Measurements from ENCODE around the gene SMG7. TPM values are rescaled to one million over a fixed set of nuclear protein-coding genes. Genes with fewer than 3 reads are reported as not detected.

SMG7 gene
- total RNA-seq, 1 donor from 2014 or later = 26.4 TPM

DNA sequence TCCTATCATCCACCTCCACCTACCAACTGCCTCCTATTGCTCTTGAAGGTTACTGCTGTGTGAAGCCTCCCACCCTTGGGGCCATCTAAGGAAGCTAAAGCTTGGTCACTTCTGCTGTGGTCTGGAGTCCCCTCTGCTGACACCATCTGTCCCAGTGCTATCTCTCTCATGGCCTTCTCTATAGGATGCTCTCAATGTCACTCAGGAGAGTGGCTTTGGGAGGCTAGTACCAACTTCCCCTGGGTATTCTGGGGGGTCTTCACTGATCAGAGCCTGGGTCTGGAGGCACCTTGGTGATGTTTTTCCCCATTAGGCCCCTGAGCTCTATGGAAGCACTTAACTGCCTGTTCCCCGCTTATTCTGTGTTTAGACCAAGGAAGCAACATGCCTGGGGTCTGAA lies 130.2 kb downstream of the SMG7 start:
- H3K36me3 ChIP-seq = no peaks in the 10 kb centered on the region
- no peak overlapping the region for H3K27ac ChIP-seq
- H3K4me1 ChIP-seq = no peaks in the 10 kb centered on the region
- H3K27me3 ChIP-seq = no peaks in the 10 kb centered on the region
- no peak overlapping the region for H3K4me3 ChIP-seq
- TF ChIP-seq, protein P1, sequence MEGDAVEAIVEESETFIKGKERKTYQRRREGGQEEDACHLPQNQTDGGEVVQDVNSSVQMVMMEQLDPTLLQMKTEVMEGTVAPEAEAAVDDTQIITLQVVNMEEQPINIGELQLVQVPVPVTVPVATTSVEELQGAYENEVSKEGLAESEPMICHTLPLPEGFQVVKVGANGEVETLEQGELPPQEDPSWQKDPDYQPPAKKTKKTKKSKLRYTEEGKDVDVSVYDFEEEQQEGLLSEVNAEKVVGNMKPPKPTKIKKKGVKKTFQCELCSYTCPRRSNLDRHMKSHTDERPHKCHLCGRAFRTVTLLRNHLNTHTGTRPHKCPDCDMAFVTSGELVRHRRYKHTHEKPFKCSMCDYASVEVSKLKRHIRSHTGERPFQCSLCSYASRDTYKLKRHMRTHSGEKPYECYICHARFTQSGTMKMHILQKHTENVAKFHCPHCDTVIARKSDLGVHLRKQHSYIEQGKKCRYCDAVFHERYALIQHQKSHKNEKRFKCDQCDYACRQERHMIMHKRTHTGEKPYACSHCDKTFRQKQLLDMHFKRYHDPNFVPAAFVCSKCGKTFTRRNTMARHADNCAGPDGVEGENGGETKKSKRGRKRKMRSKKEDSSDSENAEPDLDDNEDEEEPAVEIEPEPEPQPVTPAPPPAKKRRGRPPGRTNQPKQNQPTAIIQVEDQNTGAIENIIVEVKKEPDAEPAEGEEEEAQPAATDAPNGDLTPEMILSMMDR (IDR thresholded peaks at IDR 0.05) = no peak
- H3K9me3 ChIP-seq = no peaks in the 10 kb centered on the region
- intact Hi-C loops (cut with DNase I) = no loop called here
- no peak for DNase-seq (ENCODE audit: low spot score in 2 of 2)

Other genes starting within 250 kb of the SMG7 start
- 0.53 TPM for gene NMNAT2, start 54.1 kb upstream of the SMG7 start, total RNA-seq
- 9.8 TPM for gene NCF2, start 118.0 kb downstream of the SMG7 start, total RNA-seq
- gene ARPC5, start 163.3 kb downstream of the SMG7 start, total RNA-seq = 48.3 TPM
- not detected for gene APOBEC4, start 180.8 kb downstream of the SMG7 start, total RNA-seq

All from ascending aorta (tissue), 2 donors.